Measurements from ENCODE around the gene ATP9B. TPM values are rescaled to one million over a fixed set of nuclear protein-coding genes. Genes with fewer than 3 reads are reported as not detected.

ATP9B gene
- total RNA-seq, 1 donor from 2014 or later, result 45.3 TPM

DNA sequence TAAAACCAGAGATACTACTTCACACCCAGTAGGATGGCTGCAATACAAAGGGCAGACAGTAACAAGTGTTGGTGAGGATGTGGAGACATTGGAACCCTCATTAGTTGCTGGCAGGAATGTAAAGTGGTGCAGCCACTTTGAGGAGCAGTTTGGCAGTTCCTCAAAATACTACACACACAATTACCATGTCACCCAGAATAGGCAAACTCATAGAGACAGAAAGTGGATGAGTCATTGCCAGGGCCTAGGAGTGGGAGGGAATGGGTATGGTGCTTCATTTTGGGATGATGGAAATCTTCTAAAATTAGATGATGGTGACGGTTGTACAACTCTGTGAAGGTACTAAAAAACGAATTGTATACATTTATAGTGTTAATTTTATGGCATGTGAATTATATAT, 54.8 kb downstream of the ATP9B start:
- TF ChIP-seq, protein P1, sequence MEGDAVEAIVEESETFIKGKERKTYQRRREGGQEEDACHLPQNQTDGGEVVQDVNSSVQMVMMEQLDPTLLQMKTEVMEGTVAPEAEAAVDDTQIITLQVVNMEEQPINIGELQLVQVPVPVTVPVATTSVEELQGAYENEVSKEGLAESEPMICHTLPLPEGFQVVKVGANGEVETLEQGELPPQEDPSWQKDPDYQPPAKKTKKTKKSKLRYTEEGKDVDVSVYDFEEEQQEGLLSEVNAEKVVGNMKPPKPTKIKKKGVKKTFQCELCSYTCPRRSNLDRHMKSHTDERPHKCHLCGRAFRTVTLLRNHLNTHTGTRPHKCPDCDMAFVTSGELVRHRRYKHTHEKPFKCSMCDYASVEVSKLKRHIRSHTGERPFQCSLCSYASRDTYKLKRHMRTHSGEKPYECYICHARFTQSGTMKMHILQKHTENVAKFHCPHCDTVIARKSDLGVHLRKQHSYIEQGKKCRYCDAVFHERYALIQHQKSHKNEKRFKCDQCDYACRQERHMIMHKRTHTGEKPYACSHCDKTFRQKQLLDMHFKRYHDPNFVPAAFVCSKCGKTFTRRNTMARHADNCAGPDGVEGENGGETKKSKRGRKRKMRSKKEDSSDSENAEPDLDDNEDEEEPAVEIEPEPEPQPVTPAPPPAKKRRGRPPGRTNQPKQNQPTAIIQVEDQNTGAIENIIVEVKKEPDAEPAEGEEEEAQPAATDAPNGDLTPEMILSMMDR (IDR thresholded peaks at IDR 0.05; ENCODE audit: unreplicated experiment), result no peak
- H3K27ac Mint-ChIP-seq, result no peak overlapping the region
- no peak overlapping the region for H3K4me3 Mint-ChIP-seq (ENCODE audit: low read depth)
- peaks cover 9% of the 10 kb centered on the region for H3K36me3 Mint-ChIP-seq (ENCODE audit: insufficient read depth)
- no peak for DNase-seq (ENCODE audit: low spot score, unreplicated experiment)
- no peaks in the 10 kb centered on the region for H3K27me3 Mint-ChIP-seq
- no peaks in the 10 kb centered on the region for H3K9me3 Mint-ChIP-seq (ENCODE audit: low read depth)
- peaks cover 2% of the 10 kb centered on the region for H3K4me1 Mint-ChIP-seq (ENCODE audit: low read depth)

DNA sequence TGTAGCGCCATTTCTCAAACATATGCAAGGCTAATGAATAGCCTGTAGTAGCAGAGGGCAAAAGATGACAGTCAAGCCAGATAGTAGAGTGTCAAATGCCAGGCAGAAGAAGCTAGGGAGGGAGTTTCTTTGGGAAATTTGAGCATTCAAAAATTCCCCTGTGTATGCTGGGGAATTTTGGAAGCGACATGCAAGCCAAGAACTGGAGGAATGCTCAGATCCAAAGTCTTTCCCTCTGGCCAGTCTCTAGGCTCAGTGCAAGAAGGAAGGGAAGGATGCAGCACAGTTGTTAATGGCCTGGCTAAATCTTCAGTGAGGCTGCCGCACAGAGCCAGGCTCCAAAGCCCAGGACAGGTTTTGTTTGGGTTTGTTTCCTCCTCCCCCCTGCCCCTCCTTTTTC, 59.9 kb downstream of the ATP9B start:
- Mint-ChIP-seq H3K4me1 (ENCODE audit: low read depth) (no peaks in the 10 kb centered on the region), H3K27ac (no peak overlapping the region), H3K36me3 (ENCODE audit: insufficient read depth) (peaks cover 14% of the 10 kb centered on the region), H3K9me3 (ENCODE audit: low read depth) (no peaks in the 10 kb centered on the region), H3K27me3 (no peaks in the 10 kb centered on the region), H3K4me3 (ENCODE audit: low read depth) (no peak overlapping the region)
- TF ChIP-seq, protein P1 (IDR thresholded peaks at IDR 0.05; ENCODE audit: unreplicated experiment), result no peak
- no peak for DNase-seq (ENCODE audit: low spot score, unreplicated experiment)

DNA sequence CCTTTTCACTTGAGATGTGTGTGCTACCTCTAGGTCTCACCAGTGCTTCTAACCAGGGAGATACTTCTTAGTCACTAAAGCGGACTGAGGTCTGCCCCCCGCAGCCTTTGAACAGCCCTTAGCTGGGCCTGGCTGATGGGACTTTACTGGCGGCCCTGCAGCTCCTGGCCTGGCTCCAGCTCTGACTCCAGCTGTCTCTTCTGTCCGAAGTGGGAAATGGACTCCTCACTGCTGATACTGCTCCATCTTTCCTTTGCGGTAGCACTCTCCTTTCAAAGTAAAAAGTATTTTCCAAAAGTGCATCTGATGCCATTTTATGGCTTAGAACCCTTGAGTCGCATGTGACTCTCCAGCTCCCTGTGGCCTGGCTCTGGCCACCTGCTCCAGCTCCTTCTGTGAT, 64.5 kb downstream of the ATP9B start:
- peaks cover 2% of the 10 kb centered on the region for H3K4me1 Mint-ChIP-seq (ENCODE audit: low read depth)
- no peak overlapping the region for H3K4me3 Mint-ChIP-seq (ENCODE audit: low read depth)
- no peaks in the 10 kb centered on the region for H3K9me3 Mint-ChIP-seq (ENCODE audit: low read depth)
- TF ChIP-seq, protein P1 (IDR thresholded peaks at IDR 0.05; ENCODE audit: unreplicated experiment), result no peak
- no peak overlapping the region for H3K27ac Mint-ChIP-seq
- no peak for DNase-seq (ENCODE audit: low spot score, unreplicated experiment)
- H3K27me3 Mint-ChIP-seq, result no peaks in the 10 kb centered on the region
- H3K36me3 Mint-ChIP-seq (ENCODE audit: insufficient read depth), result peaks cover 8% of the 10 kb centered on the region

DNA sequence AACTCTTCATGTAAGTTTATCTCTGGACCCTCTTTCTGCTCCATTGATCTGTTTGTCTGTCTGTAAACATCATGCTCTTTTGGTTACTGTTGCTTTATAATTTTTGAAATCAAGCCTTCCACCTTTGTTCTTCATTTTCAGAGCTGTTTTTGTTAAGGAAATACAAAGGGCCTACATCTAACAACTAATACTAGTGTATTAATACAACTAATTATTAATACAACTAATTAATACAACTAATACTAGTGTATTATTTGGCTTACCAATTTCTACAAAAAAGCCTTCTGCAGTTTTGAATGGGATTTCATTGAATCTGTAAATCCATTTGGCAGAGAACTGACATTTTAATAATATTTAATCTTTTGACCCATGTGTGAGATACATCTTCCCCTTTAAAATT, 66.7 kb downstream of the ATP9B start:
- Mint-ChIP-seq H3K27me3 (no peaks in the 10 kb centered on the region), H3K36me3 (ENCODE audit: insufficient read depth) (peaks cover 5% of the 10 kb centered on the region), H3K4me1 (ENCODE audit: low read depth) (peaks cover 2% of the 10 kb centered on the region), H3K4me3 (ENCODE audit: low read depth) (no peak overlapping the region), H3K27ac (no peak overlapping the region), H3K9me3 (ENCODE audit: low read depth) (no peaks in the 10 kb centered on the region)
- TF ChIP-seq, protein P1 (IDR thresholded peaks at IDR 0.05; ENCODE audit: unreplicated experiment), result no peak
- DNase-seq (ENCODE audit: low spot score, unreplicated experiment), result no peak

DNA sequence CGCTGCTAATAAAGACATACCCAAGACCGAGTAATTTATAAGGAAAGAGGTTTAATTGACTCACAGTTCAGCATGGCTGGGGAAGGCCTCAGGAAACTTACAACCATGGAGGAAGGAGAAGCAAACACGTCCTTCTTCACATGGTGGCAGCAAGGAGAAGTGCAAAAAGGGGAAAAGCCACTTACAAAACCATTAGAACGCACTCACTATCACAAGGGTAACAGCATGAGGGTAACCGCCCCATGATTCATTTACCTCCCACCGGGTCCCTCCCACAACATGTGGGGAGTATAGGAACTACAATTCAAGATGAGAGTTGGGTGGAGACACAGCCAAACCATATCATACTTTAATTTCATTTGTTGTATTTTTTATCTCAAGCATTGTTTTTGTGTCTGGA, 67.5 kb downstream of the ATP9B start:
- Mint-ChIP-seq H3K36me3 (ENCODE audit: insufficient read depth) (peaks cover 8% of the 10 kb centered on the region), H3K9me3 (ENCODE audit: low read depth) (no peaks in the 10 kb centered on the region), H3K27ac (no peak overlapping the region), H3K27me3 (no peaks in the 10 kb centered on the region), H3K4me1 (ENCODE audit: low read depth) (peaks cover 3% of the 10 kb centered on the region), H3K4me3 (ENCODE audit: low read depth) (no peak overlapping the region)
- TF ChIP-seq, protein P1 (IDR thresholded peaks at IDR 0.05; ENCODE audit: unreplicated experiment), result no peak
- DNase-seq (ENCODE audit: low spot score, unreplicated experiment), result no peak

All from progenitor cell of endocrine pancreas (in vitro differentiated cells).